Pons (tissue), 1 donor: Measurements from ENCODE around the gene TEF.
A peak's percentile ranks its signal among the peaks of the same experiment; 100 is the strongest.

Experiments
- DNase-seq: peaks from one replicate; pipeline ENCODE4 v3.0.0-alpha.2; 2016; ENCODE audit warnings: low spot score

Gene TEF

GRCh38 chr22:41381329-41382097, at the start of gene TEF:
Gene TEF, plus strand, starts transcription at chr22:41381942. Its CDS starts 103 bp downstream, at chr22:41382045.
- peak; percentile 99 for DNase-seq

GRCh38 chr22:41332217-41332939, 49.4 kb upstream of the TEF start:
- DNase-seq, result no peak

GRCh38 chr22:41333806-41334205, 47.9 kb upstream of the TEF start:
- DNase-seq, result no peak

- DNase-seq, result no peak
These were observed 47.5 kb upstream of the TEF start for GRCh38 chr22:41334215-41334614.

GRCh38 chr22:41334951-41335635, 46.6 kb upstream of the TEF start:
- no peak for DNase-seq

GRCh38 chr22:41338614-41339212, 43.0 kb upstream of the TEF start:
- no peak for DNase-seq

GRCh38 chr22:41339823-41340222, 41.9 kb upstream of the TEF start:
- DNase-seq, result no peak

GRCh38 chr22:41340357-41340756, 41.4 kb upstream of the TEF start:
- DNase-seq, result no peak

- DNase-seq, result no peak
These were observed 40.7 kb upstream of the TEF start for GRCh38 chr22:41341012-41341411.

GRCh38 chr22:41341990-41342389, 39.8 kb upstream of the TEF start:
- no peak for DNase-seq

GRCh38 chr22:41343300-41343699, 38.4 kb upstream of the TEF start:
- DNase-seq, result no peak

- no peak for DNase-seq
These were observed 38.0 kb upstream of the TEF start for GRCh38 chr22:41343717-41344116.

- DNase-seq, result no peak
These were observed 37.5 kb upstream of the TEF start for GRCh38 chr22:41344189-41344788.

- DNase-seq, result no peak
These were observed 35.9 kb upstream of the TEF start for GRCh38 chr22:41345807-41346335.

GRCh38 chr22:41347066-41347859, 34.5 kb upstream of the TEF start:
- DNase-seq, result no peak

- DNase-seq, result no peak
These were observed 32.7 kb upstream of the TEF start for GRCh38 chr22:41348964-41349484.

- DNase-seq, result no peak
These were observed 31.7 kb upstream of the TEF start for GRCh38 chr22:41350087-41350486.

- DNase-seq, result no peak
These were observed 30.7 kb upstream of the TEF start for GRCh38 chr22:41351011-41351410.

GRCh38 chr22:41352058-41352457, 29.7 kb upstream of the TEF start:
- no peak for DNase-seq

GRCh38 chr22:41353862-41354575, 27.7 kb upstream of the TEF start:
- no peak for DNase-seq
